Islet of Langerhans (tissue), 1 donor: ENCODE data around the gene MRPS18A.
"Not testable (repeated sequence)": the region's sequence is repeated elsewhere in the genome, so short reads cannot be mapped to it uniquely, and the experiment has no call there.

Experiments used
- FAIRE-seq: peaks from one replicate; lab custom pipeline; 2011; peaks lifted over from hg19 to GRCh38; lab: Jason Lieb, UNC

Gene MRPS18A

GRCh38 chr6:43634702-43635303 lies 52.8 kb downstream of the MRPS18A start:
- FAIRE-seq, result no peak

GRCh38 chr6:43633002-43633401 lies 54.6 kb downstream of the MRPS18A start:
- not testable (repeated sequence) for FAIRE-seq

- no peak for FAIRE-seq
Observed at GRCh38 chr6:43630980-43631619, 56.5 kb downstream of the MRPS18A start.

GRCh38 chr6:43629505-43630300 lies 57.9 kb downstream of the MRPS18A start:
- FAIRE-seq, result no peak

GRCh38 chr6:43629104-43629504 lies 58.5 kb downstream of the MRPS18A start, which contains the start of gene GTPBP2:
GTPBP2 (minus strand) TSS chr6:43629264; CDS start chr6:43629162, 102 bp downstream.
- no peak for FAIRE-seq

- no peak for FAIRE-seq
Observed at GRCh38 chr6:43628393-43629103, 59.0 kb downstream of the MRPS18A start.

GRCh38 chr6:43627008-43627825 lies 60.4 kb downstream of the MRPS18A start:
- FAIRE-seq, result peak; percentile 94

- FAIRE-seq, result no peak
Observed at GRCh38 chr6:43625393-43625992, 62.1 kb downstream of the MRPS18A start.

GRCh38 chr6:43624786-43625288 lies 62.8 kb downstream of the MRPS18A start:
- no peak for FAIRE-seq

- no peak for FAIRE-seq
Observed at GRCh38 chr6:43623880-43624785, 63.5 kb downstream of the MRPS18A start.

- FAIRE-seq, result no peak
Observed at GRCh38 chr6:43622541-43622940, 65.0 kb downstream of the MRPS18A start.

- no peak for FAIRE-seq
Observed at GRCh38 chr6:43621836-43622180, 65.8 kb downstream of the MRPS18A start.
